HG03045 (cell line): ENCODE results near the gene SBDS.

Experiments used
- ATAC-seq: cut with Tn5 transposase; IDR thresholded peaks from one replicate; pipeline ENCODE4 v1.9.1; 2021; ENCODE audit warnings: mild to moderate bottlenecking, moderate library complexity; ENCODE audit not compliant: unreplicated experiment

Gene SBDS

DNA sequence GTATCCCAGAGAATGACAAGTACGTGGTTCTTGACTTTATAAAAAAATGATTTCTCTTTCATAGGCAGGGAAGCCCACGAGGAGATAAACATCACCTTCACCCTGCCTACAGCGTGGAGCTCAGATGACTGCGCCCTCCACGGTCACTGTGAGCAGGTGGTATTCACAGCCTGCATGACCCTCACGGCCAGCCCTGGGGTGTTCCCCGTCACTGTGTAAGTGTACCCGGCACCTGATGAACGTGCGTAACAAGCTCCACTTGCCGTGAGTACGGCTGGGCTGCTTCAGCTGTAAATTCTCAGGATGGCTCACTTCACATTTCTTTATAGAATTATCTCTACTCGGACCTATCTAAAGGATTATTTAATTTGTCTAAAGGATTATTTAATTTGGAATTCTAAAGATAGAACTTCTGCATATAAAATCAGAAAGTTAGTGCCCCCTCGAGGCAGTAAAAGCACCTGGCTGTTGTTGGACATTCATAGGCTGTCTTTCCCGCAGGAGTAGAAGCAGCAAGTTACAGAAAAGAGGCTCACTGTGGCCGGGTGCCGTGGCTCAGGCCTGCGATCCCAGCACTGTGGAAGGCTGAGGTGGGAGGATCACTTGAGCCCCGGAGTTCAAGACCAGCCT, 46.8 kb downstream of the SBDS start:
- ATAC-seq = no peak

DNA sequence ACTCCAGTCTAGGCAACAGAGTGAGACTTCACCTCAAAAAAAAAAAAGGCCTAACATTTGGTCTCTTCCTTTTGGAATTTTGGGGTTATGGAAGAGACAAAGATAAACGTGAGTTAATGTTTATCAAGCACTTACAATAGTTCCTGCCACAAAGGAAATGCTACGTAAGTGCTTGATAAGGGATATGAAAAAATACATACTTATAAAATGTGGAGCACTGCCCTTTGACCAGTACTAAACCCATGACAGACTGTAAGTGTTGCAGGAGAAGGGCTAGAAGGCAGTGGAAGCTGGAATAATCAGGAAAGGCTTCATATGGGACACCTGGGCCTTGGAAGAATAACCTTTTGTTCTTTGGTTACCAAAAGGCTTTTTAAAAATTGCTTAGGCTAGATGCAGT, 48.8 kb downstream of the SBDS start:
- no peak for ATAC-seq

DNA sequence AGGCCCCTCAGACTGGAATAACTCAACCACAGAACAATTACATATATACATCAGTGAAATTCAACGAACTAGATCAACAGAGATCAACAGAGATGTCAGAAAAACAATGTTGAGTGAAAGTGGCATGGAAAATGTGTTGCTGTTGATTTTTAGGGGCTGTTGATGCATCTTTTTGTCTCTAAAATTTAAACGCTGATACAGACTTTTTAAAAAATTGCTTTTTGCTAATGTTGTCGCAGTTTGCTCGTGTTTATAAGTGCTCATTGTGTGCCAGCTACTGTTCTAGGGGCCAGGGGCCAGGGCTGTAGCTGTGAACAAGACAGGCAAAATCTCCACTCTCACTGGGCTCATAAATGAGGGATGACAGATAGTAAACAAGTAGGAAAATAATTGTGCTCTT, 56.1 kb downstream of the SBDS start:
- ATAC-seq = no peak

DNA sequence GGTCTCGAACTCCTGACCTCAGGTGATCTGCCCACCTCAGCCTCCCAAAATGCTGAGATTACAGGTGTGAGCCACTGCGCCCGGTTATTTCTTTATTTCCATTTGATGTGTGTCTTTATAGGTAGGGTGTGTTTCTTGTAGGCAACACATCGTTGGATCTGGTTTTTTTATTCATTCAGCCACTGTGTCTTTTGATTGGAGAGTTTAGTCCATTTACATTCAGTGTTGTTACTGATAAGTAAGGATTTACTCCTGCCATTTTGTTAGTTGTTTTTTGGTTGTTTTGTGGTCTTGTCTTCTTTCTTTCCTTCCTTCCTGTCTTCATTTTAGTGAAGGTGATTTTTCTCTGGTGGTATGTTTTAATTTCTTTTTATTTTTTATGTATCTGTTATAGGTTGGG, 57.4 kb downstream of the SBDS start:
- ATAC-seq = no peak
